BLaER1 (cell line): Measurements from ENCODE around the gene GATA2.

Source experiments
- H3K27ac ChIP-seq: shearing (Covaris generic); formaldehyde crosslinking; 2 replicates; pipeline ENCODE4 v1.8.1; 2022
- H3K27me3 ChIP-seq: shearing (Covaris generic); formaldehyde crosslinking; 2 replicates; pipeline ENCODE4 v1.8.1; 2022
- H3K36me3 ChIP-seq: shearing (Covaris generic); formaldehyde crosslinking; 2 replicates; pipeline ENCODE4 v1.8.1; 2022
- H3K4me1 ChIP-seq: shearing (Covaris generic); formaldehyde crosslinking; 2 replicates; pipeline ENCODE4 v1.8.1; 2022
- H3K4me2 ChIP-seq: shearing (Covaris generic); formaldehyde crosslinking; 2 replicates; pipeline ENCODE4 v1.8.1; 2022
- H3K4me3 ChIP-seq: shearing (Covaris generic); formaldehyde crosslinking; 2 replicates; pipeline ENCODE4 v1.8.1; 2022
- H3K9ac ChIP-seq: shearing (Covaris generic); formaldehyde crosslinking; 2 replicates; pipeline ENCODE4 v1.8.1; 2022
- H3K9me3 ChIP-seq: shearing (Covaris generic); formaldehyde crosslinking; 2 replicates; pipeline ENCODE4 v1.8.1; 2022
- H4K20me1 ChIP-seq: shearing (Covaris generic); formaldehyde crosslinking; 2 replicates; pipeline ENCODE4 v1.8.1; 2022
- Cebpa-rat ChIP-seq: shearing (Covaris generic); IDR thresholded peaks from 2 replicates; pipeline ENCODE4 v1.8.1; 2022

GATA2 gene

DNA sequence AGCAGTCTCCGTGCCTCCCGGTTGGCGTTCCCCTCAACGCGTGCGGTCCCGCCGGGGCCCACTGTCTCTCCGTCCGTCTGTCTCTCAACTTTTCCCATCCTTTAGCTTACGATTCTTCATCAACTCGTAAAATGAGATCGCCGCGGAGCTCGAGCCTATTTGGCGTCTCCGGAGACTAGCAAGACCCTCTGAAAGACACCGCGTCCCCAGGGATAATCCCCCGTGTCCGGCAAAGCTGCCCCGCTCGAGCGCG is 3.4 kb downstream of the GATA2 start:
- Histone ChIP-seq H3K27me3 (peaks cover 100% of the 10 kb centered on the region), H3K4me1 (peaks cover 50% of the 10 kb centered on the region), H4K20me1 (peaks cover 100% of the 10 kb centered on the region), H3K9me3 (no peaks in the 10 kb centered on the region), H3K9ac (no peak overlapping the region), H3K27ac (no peak overlapping the region), H3K4me2 (peak overlapping the region; percentile 71), H3K36me3 (no peaks in the 10 kb centered on the region), H3K4me3 (peak overlapping the region; percentile 58)
- TF ChIP-seq Cebpa-rat = no peak

DNA sequence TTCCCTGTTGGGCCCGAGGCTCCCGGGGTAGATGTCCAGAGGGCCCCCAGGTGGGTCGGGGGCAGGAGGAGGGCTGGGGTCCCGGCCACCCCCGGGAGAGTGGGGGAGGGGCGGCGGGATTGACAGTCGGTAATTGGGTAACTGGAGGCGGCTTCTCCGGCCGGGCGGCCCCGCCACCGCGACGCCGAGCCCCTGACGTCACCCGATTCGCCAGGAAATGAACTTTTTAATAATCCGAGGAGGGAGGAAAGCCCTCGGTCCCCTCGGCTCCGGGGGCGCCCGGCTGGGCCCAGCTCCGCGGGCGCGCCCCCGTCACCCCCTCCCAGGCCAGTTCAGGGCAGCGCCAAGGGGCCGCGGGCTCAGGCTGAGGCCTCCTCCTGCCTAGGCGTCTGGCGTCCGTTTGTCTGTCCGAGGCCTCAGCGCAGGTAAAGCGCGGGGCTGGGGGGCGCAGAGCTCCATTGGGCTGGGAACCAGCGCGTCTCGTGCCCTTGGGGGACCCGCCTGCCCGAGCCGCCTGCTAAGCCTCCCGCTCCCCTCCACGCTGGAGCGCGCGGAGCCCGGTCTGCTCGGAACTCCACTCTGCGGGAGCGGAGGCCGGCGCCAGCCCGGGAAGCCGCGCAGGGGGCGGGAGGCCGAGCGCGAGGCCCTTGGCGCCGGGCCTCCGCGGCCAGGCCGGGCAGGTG is 3.9 kb downstream of the GATA2 start:
- H3K27me3 ChIP-seq = peaks cover 100% of the 10 kb centered on the region
- peak overlapping the region; percentile 58 for H3K4me3 ChIP-seq
- no peaks in the 10 kb centered on the region for H3K36me3 ChIP-seq
- H3K4me2 ChIP-seq = peak overlapping the region; percentile 71
- H3K9ac ChIP-seq = no peak overlapping the region
- H4K20me1 ChIP-seq = peaks cover 100% of the 10 kb centered on the region
- no peak overlapping the region for H3K27ac ChIP-seq
- TF ChIP-seq Cebpa-rat = no peak
- peaks cover 53% of the 10 kb centered on the region for H3K4me1 ChIP-seq
- no peaks in the 10 kb centered on the region for H3K9me3 ChIP-seq

DNA sequence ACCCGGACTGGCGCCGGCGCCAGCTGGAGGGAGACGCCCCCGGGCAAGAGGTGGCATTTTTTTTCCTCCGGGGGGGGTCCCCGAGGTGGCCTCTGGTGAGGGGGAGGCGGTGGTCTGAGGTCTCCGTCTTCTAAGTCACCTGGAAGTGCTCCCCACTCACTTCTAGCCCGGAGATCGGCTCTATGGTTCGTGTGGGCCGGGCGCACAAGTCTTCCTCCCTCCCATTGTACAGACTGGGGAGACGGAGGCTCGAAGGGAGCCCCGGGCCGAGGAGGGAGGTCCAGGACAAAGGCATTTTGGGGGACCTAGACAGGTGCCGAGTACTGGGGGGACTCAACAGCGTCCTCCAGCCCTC is 4.4 kb downstream of the GATA2 start:
- Histone ChIP-seq H3K9me3 (no peaks in the 10 kb centered on the region), H4K20me1 (peaks cover 100% of the 10 kb centered on the region), H3K4me2 (peak overlapping the region; percentile 71), H3K36me3 (no peaks in the 10 kb centered on the region), H3K9ac (no peak overlapping the region), H3K4me3 (peak overlapping the region; percentile 58), H3K27me3 (peaks cover 100% of the 10 kb centered on the region), H3K4me1 (peaks cover 58% of the 10 kb centered on the region), H3K27ac (no peak overlapping the region)
- TF ChIP-seq Cebpa-rat = no peak

DNA sequence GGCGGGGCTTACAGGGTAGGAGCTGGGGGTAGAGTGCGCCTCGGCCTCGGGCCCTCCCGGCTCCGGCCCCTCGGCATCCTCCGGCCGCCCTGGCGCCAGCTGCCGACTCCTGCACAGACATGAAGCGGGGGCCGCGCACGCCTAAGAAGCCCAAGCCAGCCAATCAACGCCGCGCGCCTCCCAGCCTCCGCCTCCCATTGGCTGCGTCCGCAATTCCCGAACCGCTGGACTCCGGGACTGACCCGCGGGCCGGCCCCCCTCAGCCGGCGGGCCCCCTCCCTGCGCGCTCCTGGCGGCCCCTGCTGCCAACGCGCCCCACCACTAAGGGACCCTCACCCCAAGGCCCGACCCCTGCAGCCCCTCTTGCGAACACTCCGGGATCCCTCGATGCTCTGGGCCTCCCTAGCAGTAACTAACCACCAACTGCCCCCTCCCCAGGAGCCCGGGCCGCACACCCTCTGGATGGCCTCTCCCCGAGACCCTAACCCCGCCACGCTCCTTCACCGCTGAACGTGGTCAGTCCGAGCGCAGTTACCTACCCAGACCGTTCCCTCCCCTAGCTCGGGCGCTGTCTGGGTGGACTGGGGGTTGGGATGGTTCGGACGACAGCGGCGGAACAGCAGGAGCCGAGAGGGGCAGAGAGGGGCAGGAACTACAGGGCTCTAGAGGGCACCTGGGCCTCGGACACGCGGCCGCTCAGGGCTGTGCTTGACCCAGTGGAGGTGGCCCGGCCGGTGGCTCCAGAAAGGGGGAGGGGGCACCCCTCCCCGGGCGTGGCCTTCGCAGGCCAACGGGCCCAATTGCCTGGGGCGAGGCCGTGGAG is 5.0 kb downstream of the GATA2 start:
- peak overlapping the region; percentile 49; the same call in 1 of the 2 replicates for H3K4me3 ChIP-seq
- TF ChIP-seq Cebpa-rat = no peak
- H3K9me3 ChIP-seq = no peaks in the 10 kb centered on the region
- no peak overlapping the region for H3K27ac ChIP-seq
- no peak overlapping the region for H3K9ac ChIP-seq
- peaks cover 99% of the 10 kb centered on the region for H4K20me1 ChIP-seq
- H3K36me3 ChIP-seq = no peaks in the 10 kb centered on the region
- peak overlapping the region; percentile 71 for H3K4me2 ChIP-seq
- H3K4me1 ChIP-seq = peaks cover 64% of the 10 kb centered on the region
- peaks cover 100% of the 10 kb centered on the region for H3K27me3 ChIP-seq

DNA sequence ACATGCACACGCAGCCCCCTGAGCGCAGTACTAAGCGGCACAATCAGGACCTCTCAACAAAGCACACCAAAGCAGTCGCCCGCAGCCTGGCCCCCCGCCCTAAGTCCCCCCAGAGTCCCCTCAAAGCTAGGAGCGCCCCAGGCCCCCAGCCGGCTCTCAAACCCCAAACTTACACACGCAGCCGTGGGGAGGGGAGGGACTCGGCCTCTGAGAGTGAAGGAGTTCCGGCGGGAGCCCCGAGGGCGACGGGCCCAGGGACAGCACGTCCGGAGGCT is 5.5 kb downstream of the GATA2 start:
- H3K4me2 ChIP-seq = peak overlapping the region; percentile 66
- peaks cover 100% of the 10 kb centered on the region for H3K27me3 ChIP-seq
- H3K36me3 ChIP-seq = no peaks in the 10 kb centered on the region
- no peak overlapping the region for H3K9ac ChIP-seq
- no peak overlapping the region for H3K27ac ChIP-seq
- peaks cover 65% of the 10 kb centered on the region for H3K4me1 ChIP-seq
- peaks cover 98% of the 10 kb centered on the region for H4K20me1 ChIP-seq
- H3K9me3 ChIP-seq = no peaks in the 10 kb centered on the region
- H3K4me3 ChIP-seq = peak overlapping the region; percentile 49
- TF ChIP-seq Cebpa-rat = no peak

DNA sequence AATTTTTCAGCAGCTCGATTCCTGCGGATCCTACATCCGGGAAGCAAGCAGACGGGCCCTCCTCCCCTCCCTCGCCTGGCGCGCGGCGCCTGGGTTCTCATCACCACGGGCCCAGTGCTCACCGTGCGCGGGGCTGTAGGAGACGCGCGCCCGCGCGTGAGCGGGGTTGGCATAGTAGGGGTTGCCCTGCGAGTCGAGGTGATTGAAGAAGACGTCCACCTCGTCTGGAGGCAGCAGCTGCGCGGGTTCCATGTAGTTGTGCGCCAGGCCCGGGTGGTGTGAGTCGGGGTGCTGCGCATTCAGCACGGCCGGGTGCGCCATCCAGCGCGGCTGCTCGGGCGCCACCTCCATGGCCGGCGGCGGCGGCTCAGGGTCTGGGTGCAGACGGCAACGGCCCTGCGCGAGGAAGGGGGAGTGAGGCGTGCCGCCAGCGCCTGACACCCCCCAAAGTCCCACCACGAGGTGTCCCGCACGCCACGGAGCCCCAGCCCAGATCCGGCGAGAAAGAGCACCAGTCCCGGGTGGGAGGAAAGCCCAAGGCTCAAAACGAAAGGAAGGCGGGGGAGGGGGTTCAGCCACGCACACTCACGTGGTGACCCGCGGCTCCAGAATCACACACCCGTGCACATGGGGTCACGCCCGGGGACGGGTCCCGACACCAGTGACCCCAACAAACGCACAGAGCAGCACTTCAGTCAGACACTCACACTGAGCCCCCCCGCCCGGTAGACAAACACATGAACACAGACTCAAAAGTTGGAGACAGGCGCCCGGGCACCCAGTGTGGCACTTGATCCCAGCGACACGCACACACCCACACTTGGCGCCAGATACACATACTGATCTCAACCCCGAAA is 6.1 kb downstream of the GATA2 start:
- H3K27ac ChIP-seq = no peak overlapping the region
- no peaks in the 10 kb centered on the region for H3K36me3 ChIP-seq
- no peaks in the 10 kb centered on the region for H3K9me3 ChIP-seq
- peaks cover 97% of the 10 kb centered on the region for H4K20me1 ChIP-seq
- peak overlapping the region; percentile 66 for H3K4me2 ChIP-seq
- H3K9ac ChIP-seq = no peak overlapping the region
- H3K4me3 ChIP-seq = peak overlapping the region; percentile 49
- no peak for TF ChIP-seq Cebpa-rat
- H3K4me1 ChIP-seq = peaks cover 67% of the 10 kb centered on the region
- H3K27me3 ChIP-seq = peaks cover 100% of the 10 kb centered on the region

DNA sequence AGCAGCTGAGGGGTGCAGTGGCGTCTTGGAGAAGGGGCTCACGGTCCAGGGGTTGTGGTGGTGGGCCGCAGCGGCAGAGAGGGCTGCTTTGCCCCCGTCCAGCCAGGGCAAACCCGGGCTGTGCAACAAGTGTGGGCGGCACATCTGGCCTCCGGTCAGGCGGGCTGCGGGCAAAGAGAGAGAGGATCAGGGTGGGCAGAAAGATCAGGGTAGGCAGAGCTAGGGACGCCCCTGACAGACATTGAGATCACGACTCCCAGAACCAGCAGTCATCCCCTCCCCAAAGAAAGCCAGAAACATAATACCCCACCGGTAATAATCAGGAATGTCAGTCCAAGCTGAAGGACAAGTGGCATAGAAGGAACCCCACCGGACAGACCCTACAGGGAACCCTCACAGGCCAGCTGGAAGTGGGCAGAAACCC is 6.8 kb downstream of the GATA2 start:
- Histone ChIP-seq H3K36me3 (no peaks in the 10 kb centered on the region), H4K20me1 (peaks cover 90% of the 10 kb centered on the region), H3K9ac (no peak overlapping the region), H3K27me3 (peaks cover 100% of the 10 kb centered on the region), H3K4me1 (peaks cover 74% of the 10 kb centered on the region), H3K27ac (no peak overlapping the region), H3K4me2 (no peak overlapping the region), H3K9me3 (no peaks in the 10 kb centered on the region), H3K4me3 (0 out of 2 replicates have a peak overlapping the region, but pooled peaks have one; percentile 49)
- TF ChIP-seq Cebpa-rat = no peak

DNA sequence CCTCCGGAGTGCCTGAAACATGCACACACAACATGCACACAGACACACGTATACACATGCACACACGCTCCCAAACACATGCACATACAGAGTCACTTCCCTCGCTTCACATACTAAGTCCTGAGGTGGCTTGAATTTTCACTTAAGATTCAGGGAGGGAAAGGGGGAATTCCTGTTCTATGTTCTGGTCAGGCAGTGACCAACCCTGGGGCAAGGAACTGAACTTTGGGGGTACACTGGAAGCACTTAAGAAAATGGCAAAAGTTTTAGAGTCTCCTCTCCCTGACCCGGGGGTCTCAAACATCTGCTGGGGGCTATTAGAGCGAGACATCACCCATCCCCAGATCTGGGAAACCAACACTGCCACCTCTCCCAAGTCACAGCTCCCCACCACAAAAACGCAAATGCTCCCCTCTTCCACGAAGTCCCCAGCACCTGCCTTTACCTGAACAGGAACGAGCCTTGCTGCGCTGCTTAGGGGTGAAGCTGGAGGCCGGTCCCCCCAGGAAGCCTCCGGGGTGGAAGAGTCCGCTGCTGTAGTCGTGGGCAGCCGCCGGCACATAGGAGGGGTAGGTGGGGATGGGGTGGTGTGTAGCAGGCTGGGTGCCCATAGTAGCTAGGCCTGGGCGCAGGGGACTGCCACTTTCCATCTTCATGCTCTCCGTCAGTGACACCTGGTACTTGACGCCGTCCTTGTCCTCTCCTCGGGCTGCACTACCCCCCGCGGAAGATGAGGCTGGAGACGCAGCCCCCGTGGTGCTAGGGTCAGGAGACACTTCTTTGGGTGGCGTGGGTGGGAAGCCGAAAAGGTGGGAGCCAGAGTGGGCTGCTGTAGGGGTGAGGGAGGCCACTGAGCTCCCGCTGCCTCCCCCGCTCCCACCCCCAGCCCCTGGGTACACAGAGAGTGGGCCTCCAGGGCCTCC is 7.5 kb downstream of the GATA2 start:
- H3K4me2 ChIP-seq = no peak overlapping the region

More for the DNA sequence above, 7.5 kb downstream of the GATA2 start:
- Histone ChIP-seq H3K4me3 (no peak overlapping the region), H4K20me1 (peaks cover 83% of the 10 kb centered on the region), H3K27me3 (peaks cover 100% of the 10 kb centered on the region), H3K27ac (no peak overlapping the region), H3K4me1 (peaks cover 80% of the 10 kb centered on the region), H3K9me3 (no peaks in the 10 kb centered on the region), H3K36me3 (no peaks in the 10 kb centered on the region), H3K9ac (no peak overlapping the region)
- no peak for TF ChIP-seq Cebpa-rat
